GM10266 (cell line): ENCODE results near the gene C1orf105.

ENCODE experiments used
- DNase-seq: peaks from one replicate; pipeline ENCODE4 v3.0.0; 2012; ENCODE audit errors: extremely low spot score
- TF ChIP-seq, protein P1 (sequence below): IDR thresholded peaks from 2 replicates; pipeline ENCODE4 v1.5.1; 2012; ENCODE audit warnings: mild to moderate bottlenecking, low read depth; ENCODE audit not compliant: control insufficient read depth, insufficient read depth; ENCODE audit errors: missing control alignments

C1orf105 gene

DNA sequence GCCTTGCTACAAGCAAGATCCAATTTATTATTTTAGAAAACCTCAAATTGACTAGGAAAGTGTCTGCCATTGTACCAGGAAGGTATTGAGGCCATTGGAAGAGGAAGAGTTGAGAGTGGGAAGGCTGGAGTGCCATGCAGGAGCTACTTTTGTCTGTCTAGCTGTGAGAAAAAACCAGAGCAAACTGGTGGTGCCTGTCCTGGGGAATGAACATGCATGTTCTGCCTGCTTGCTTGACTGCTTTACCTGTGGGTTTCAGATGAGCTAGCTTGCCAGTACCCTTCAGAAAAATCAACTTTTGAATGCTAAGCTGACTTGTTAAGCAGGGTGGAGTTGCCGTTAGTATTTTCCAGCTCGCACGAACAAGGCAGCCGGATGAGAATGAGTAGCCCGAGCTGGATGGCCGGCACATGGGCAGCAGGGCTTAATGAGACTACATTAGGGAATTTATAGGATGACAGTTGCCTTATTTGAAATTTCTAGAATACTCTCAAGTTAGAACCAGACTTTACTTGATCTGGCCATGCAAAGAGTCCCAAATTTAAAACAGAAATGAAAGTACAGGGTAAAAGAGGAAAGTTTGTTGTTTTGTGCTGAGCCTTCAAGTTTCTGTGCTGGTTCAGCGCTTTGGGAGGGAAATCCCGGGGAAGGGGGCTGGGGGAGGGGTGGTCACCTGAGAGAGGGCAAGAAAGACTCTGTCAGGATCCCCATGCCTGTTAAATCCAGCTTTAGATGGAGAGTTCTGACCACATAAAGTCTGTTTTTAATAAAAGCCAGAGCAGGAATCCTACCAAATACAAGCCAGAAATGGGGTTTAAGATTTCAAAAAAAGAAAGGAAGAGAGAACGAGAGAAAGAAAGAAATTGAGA lies 29.6 kb upstream of the C1orf105 start:
- peak; percentile 23 for DNase-seq
- TF ChIP-seq, protein P1, sequence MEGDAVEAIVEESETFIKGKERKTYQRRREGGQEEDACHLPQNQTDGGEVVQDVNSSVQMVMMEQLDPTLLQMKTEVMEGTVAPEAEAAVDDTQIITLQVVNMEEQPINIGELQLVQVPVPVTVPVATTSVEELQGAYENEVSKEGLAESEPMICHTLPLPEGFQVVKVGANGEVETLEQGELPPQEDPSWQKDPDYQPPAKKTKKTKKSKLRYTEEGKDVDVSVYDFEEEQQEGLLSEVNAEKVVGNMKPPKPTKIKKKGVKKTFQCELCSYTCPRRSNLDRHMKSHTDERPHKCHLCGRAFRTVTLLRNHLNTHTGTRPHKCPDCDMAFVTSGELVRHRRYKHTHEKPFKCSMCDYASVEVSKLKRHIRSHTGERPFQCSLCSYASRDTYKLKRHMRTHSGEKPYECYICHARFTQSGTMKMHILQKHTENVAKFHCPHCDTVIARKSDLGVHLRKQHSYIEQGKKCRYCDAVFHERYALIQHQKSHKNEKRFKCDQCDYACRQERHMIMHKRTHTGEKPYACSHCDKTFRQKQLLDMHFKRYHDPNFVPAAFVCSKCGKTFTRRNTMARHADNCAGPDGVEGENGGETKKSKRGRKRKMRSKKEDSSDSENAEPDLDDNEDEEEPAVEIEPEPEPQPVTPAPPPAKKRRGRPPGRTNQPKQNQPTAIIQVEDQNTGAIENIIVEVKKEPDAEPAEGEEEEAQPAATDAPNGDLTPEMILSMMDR: no peak

DNA sequence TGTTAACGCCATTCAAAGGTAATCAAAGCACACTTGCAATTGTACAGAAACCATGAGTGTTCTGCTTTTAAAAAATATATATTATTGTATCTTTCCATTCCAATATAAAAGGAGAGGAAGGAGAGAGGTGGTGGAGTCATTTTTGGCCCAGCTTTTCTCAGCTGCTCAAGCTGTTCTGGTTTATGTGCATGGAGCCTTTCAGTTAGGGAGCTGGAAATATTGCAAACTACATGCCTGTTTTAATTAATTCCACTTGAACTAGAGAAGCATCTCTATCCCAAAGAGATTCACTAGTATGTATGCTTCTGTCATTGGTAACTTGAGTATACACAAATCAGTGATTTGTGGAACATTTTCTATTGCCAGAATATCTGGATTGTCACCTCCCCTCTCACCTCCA lies 28.5 kb upstream of the C1orf105 start:
- DNase-seq: no peak
- TF ChIP-seq, protein P1: no peak

DNA sequence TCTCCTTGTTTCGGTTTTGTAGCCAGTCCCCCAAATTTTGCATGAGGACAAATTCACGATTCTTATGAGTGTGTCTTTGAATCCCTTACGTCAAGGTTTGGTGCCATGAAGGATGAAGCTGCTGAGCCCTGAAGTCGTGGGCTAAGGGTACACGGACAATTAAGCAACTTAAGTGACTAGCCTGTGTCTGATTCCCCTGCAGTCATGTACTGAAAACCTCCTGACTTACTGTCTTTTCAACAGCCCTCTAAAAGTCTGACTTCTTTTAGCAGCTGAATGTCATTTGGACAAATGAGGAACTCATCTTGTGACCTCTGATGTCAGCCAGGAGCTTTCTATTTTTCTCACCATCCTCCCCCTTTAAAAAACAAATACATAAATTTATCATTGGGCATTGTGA lies 27.1 kb upstream of the C1orf105 start:
- DNase-seq: peak; percentile 18
- TF ChIP-seq, protein P1: no peak

DNA sequence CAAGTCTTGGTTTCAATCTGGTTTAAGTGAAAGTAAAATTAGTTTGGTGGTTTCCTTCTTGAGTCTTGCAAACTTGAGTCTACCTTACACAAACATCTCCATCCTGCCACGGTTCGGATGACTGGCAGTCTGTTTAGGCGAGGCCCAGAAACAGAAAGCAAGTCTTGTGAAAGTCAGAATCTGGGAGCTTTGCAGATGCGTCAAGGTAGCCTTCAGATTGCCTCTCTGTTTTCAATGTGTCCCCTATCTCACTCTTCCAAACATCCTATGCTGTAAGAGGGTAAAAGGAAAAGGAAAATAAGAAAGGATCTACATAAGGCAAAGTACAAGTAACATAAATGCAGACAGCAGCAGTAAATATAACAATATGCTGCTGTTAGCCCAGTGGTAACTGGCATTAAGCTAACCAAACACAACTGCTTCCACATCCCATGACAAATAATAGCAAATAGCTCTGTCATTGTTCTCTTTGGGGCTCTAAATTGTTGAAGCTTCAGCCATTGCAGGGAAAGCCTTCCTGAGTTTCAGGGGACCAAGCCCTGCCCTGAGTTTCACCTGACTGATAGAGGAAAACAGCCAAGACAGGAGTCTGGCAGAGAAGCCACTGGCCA lies 26.2 kb upstream of the C1orf105 start:
- peak; percentile 47 for DNase-seq
- TF ChIP-seq, protein P1: no peak

DNA sequence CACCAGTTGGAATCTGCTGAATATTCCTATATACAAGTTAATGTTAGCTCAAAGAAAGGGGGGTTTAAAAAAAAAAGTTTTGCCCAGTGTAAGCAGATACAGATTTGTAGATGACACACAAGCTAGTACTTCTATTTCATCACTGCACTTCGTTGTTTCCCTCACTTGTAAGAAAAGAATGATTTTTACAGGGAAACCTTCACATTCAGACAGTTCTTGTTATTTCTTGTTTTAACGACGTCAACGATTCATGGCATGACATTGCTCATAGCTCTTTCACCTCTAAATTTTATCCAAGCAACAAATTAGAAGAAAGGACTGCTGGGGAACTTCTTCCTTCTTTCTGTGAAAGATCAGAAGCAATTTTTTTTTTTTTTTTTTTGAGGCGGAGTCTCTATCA lies 25.7 kb upstream of the C1orf105 start:
- DNase-seq: no peak
- TF ChIP-seq, protein P1: no peak

DNA sequence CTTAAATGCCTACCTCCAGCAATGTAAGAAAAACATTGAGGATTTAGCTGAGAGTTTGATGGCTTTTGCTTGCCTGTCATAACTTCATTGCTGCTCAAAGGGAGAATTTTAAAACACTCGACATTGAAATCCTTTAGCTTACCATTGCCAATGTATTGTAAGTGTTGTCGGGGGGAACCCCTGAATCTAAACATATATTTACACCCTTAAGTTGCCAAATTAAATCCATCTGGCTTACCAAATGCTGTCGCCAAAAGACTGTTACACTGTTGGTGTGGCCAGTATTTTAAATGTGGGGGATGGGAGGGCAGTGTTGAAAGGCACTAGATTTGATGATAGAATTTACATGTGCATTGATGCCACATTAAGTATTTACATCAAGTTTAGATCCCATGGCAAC lies 24.9 kb upstream of the C1orf105 start:
- TF ChIP-seq, protein P1: no peak
- DNase-seq: no peak

DNA sequence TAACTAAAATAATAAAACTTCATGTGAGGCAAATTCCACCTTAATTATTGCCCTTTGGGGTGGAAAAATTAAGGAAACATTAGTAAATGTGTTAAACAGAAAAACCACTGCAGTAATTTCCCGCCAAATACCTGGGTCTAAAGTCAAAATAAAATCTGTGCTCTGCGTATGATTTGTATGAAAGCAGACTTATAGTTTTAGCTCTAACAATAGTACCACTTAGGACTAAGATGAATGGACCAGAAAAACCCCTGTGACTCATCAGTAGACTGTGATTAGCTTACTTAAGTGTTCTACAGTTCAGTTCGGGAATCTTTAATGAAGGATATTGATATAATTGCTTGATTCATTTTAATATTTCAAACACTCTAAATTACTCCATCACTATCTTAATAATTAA lies 23.3 kb upstream of the C1orf105 start:
- TF ChIP-seq, protein P1: no peak
- DNase-seq: peak; percentile 23
